Keratinocyte (primary cell): Measurements from ENCODE around the gene MSRB1. TPM values are rescaled to one million over a fixed set of nuclear protein-coding genes. Genes with fewer than 3 reads are reported as not detected.

Experiments
- DNase-seq: peaks from one replicate; pipeline ENCODE4 v3.0.0-alpha.2; 2011; ENCODE audit warnings: low read depth, missing footprints, low spot score
- FAIRE-seq: peaks from 2 replicates; lab custom pipeline; 2011; peaks lifted over from hg19 to GRCh38; lab: Jason Lieb, UNC
- H2AFZ ChIP-seq: 2 replicates; pipeline ENCODE4 v1.6.0; 2012; ENCODE audit warnings: low read length, control low read depth, inconsistent platforms; ENCODE audit not compliant: control insufficient read depth
- H3K27ac ChIP-seq: 2 replicates; pipeline ENCODE4 v1.5.1; 2011; ENCODE audit warnings: low read length; ENCODE audit not compliant: control insufficient read depth, insufficient read depth
- H3K27me3 ChIP-seq: 3 replicates; pipeline ENCODE4 v1.6.0; 2011; ENCODE audit warnings: low read length; ENCODE audit not compliant: control insufficient read depth, insufficient read depth; ENCODE audit errors: extremely low read depth
- H3K36me3 ChIP-seq, 2 experiments: 2 replicates in 1 of 2; 3 replicates in 1 of 2; pipeline ENCODE4 v1.5.1; 2011; ENCODE audit warnings: low read length in 2 of 2, mild to moderate bottlenecking in 1 of 2; ENCODE audit not compliant: control insufficient read depth in 2 of 2, insufficient read depth in 2 of 2; ENCODE audit errors: extremely low read depth in 1 of 2
- H3K4me1 ChIP-seq: 3 replicates; pipeline ENCODE4 v1.5.1; 2011; ENCODE audit warnings: low read length; ENCODE audit not compliant: control insufficient read depth, insufficient read depth; ENCODE audit errors: extremely low read depth
- H3K4me2 ChIP-seq: 3 replicates; pipeline ENCODE4 v1.6.0; 2011; ENCODE audit warnings: low read depth, low read length; ENCODE audit not compliant: control insufficient read depth, insufficient read depth; ENCODE audit errors: extremely low read depth
- H3K4me3 ChIP-seq, 3 experiments: fragments of 200-600 bp in 1 of 3; sonication (generic) in 1 of 3; 2 replicates in 2 of 3; 3 replicates in 1 of 3; pipeline ENCODE4 v1.5.1; 2011 to 2016; ENCODE audit warnings: low read length in 3 of 3, mild to moderate bottlenecking in 3 of 3, control low read depth in 2 of 3, inconsistent platforms in 1 of 3, low read depth in 1 of 3, mixed read lengths in 1 of 3, mixed run types in 1 of 3, moderate library complexity in 1 of 3; ENCODE audit not compliant: control insufficient read depth in 2 of 3, insufficient read depth in 2 of 3; ENCODE audit errors: extremely low read depth in 1 of 3
- H3K79me2 ChIP-seq: 2 replicates; pipeline ENCODE4 v1.6.0; 2012; ENCODE audit warnings: low read length; ENCODE audit not compliant: control insufficient read depth, insufficient read depth
- H3K9ac ChIP-seq: 3 replicates; pipeline ENCODE4 v1.6.0; 2011; ENCODE audit warnings: low read length; ENCODE audit not compliant: control insufficient read depth, insufficient read depth; ENCODE audit errors: extremely low read depth
- H3K9me1 ChIP-seq: 3 replicates; pipeline ENCODE4 v1.6.0; 2011; ENCODE audit warnings: low read length; ENCODE audit not compliant: control insufficient read depth, insufficient read depth; ENCODE audit errors: extremely low read depth
- H3K9me3 ChIP-seq: 2 replicates; pipeline ENCODE4 v1.5.1; 2012; ENCODE audit warnings: low read depth, low read length; ENCODE audit not compliant: control insufficient read depth
- H4K20me1 ChIP-seq: 3 replicates; pipeline ENCODE4 v1.6.0; 2011; ENCODE audit warnings: low read length; ENCODE audit not compliant: control insufficient read depth, insufficient read depth; ENCODE audit errors: extremely low read depth
- CTCF ChIP-seq, 3 experiments: IDR thresholded peaks in 1 of 3; conservative IDR thresholded peaks in 1 of 3; optimal IDR thresholded peaks in 1 of 3; 2 replicates in 2 of 3; 3 replicates in 1 of 3; pipeline versions ENCODE3 to v1.5.1; 2011; ENCODE audit warnings: low read length in 3 of 3, mild to moderate bottlenecking in 3 of 3, moderate library complexity in 2 of 3, control low read depth in 1 of 3, inconsistent platforms in 1 of 3; ENCODE audit not compliant: insufficient read depth in 2 of 3; ENCODE audit errors: extremely low read depth in 1 of 3
- EZH2 ChIP-seq: IDR thresholded peaks from one replicate; pipeline ENCODE4 v1.6.1; 2012; ENCODE audit warnings: inconsistent platforms, mild to moderate bottlenecking, low read length, moderate library complexity
- dilution Hi-C: fragments of 300-500 bp; cut with MboI; formaldehyde crosslinking; loops from one replicate; pipeline ENCODE4 v1.7.0; 2020; ENCODE audit warnings: low sequenced_read_pairs; ENCODE audit not compliant: extremely low pct_ligation_motif_present
- polyA plus RNA-seq, 5 experiments: library from polyadenylated mRNA; depleted of rRNA in 3 of 5; stranded (reverse) in 3 of 5; stranded (forward) in 1 of 5; unstranded in 1 of 5; fragments of >200 nt; gene quantifications; 1 replicate in 1 of 5; 2 replicates in 3 of 5; 3 replicates in 1 of 5; pipeline versions ENCODE4 v1.2.1 to v1.2.3, GENCODE V29; 2011 to 2012; ENCODE audit warnings: missing spikeins in 2 of 5, low read depth in 1 of 5, low replicate concordance in 1 of 5

MSRB1 gene
- polyA plus RNA-seq, 1 donor (not counting 4 experiments of a cell fraction or from before 2014, with no cell fraction given): 25.2 TPM

- Histone ChIP-seq H3K27me3 (peaks cover 46% of the 10 kb centered on the region), H3K27ac (no peak overlapping the region), H3K4me2 (no peak overlapping the region), H3K9me3 (no peaks in the 10 kb centered on the region), H4K20me1 (no peaks in the 10 kb centered on the region), H3K9ac (no peak overlapping the region), H3K4me3 (no peak overlapping the region), H2AFZ (no peak overlapping the region), H3K4me1 (peaks cover 4% of the 10 kb centered on the region), H3K9me1 (no peaks in the 10 kb centered on the region), H3K79me2 (no peaks in the 10 kb centered on the region), H3K36me3 (no peaks in the 10 kb centered on the region)
- DNase-seq (no peak), FAIRE-seq (no peak)
- TF ChIP-seq EZH2 (no peak), CTCF (optimal IDR thresholded peaks at IDR 0.05 in 1 of 3, IDR thresholded peaks at IDR 0.05 in 1 of 3, conservative IDR thresholded peaks at IDR 0.05 in 1 of 3; ENCODE audit: extremely low read depth in 1 of 3, insufficient read depth in 2 of 3, low read length in 3 of 3) (no peak)
- dilution Hi-C loops: no loop called here
Measured at GRCh38 chr16:1903845-1904840, 38.9 kb downstream of the MSRB1 start.

- no peak overlapping the region for H3K9ac ChIP-seq
- no peaks in the 10 kb centered on the region for H3K9me1 ChIP-seq
- H3K36me3 ChIP-seq: no peaks in the 10 kb centered on the region
- H3K27ac ChIP-seq: no peak overlapping the region
- H3K4me1 ChIP-seq: peaks cover 4% of the 10 kb centered on the region
- H3K27me3 ChIP-seq: peaks cover 47% of the 10 kb centered on the region
- H3K79me2 ChIP-seq: no peaks in the 10 kb centered on the region
- no peak for TF ChIP-seq EZH2
- no peak for TF ChIP-seq CTCF (optimal IDR thresholded peaks at IDR 0.05 in 1 of 3, IDR thresholded peaks at IDR 0.05 in 1 of 3, conservative IDR thresholded peaks at IDR 0.05 in 1 of 3; ENCODE audit: extremely low read depth in 1 of 3, insufficient read depth in 2 of 3, low read length in 3 of 3)
- H4K20me1 ChIP-seq: no peaks in the 10 kb centered on the region
- H3K9me3 ChIP-seq: no peaks in the 10 kb centered on the region
- no peak overlapping the region for H3K4me2 ChIP-seq
- H3K4me3 ChIP-seq: no peak overlapping the region
- dilution Hi-C loops: no loop called here
- no peak for DNase-seq
- FAIRE-seq: no peak
- no peak overlapping the region for H2AFZ ChIP-seq
Measured at GRCh38 chr16:1903220-1903574, 39.8 kb downstream of the MSRB1 start.
